GM18505 (cell line): ENCODE results near the gene PTPRQ.

Source experiments
- ATAC-seq: cut with Tn5 transposase; IDR thresholded peaks from one replicate; pipeline ENCODE4 v1.9.1; 2021; ENCODE audit not compliant: unreplicated experiment
- POLR2A ChIP-seq: IDR thresholded peaks from 4 replicates; pipeline ENCODE4 v1.6.1; 2011; ENCODE audit warnings: borderline replicate concordance; ENCODE audit not compliant: insufficient read depth, insufficient read length; ENCODE audit errors: extremely low read depth

Gene PTPRQ

DNA sequence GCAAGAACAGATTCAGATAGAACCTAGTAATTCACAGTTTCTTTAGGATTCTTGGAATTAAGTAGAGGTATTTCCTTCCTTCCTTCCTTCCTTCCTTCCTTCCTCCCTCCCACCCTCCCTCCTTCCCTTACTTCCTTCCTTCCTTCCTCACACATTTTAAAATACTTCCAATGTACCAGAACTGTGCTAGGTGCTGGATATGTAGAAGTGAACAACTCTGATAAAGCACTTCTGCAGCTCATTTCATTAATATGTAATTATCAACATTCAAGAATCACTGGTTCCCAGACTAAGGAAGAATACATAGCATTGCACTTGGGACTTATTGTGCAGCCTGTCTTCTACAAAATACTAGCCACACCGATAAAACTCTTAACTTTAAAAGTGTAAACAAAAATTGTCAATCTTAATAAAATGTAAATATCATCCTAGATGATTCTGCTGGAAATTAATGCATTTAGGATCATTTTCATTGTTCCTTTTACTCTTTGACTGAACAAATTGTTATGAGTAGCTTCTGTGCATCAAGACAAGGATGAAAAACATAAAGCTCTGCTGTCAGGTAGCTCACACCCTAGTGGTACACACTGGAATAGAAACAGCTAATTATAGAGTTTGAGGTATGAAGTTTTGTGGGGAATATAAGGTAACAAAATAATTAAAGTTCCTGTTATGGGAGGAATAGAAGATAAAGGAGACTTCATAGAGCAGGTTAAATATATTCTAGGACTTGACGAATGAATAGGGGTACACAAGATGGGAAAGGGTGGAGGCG lies 163.5 kb downstream of the PTPRQ start:
- ATAC-seq: no peak

DNA sequence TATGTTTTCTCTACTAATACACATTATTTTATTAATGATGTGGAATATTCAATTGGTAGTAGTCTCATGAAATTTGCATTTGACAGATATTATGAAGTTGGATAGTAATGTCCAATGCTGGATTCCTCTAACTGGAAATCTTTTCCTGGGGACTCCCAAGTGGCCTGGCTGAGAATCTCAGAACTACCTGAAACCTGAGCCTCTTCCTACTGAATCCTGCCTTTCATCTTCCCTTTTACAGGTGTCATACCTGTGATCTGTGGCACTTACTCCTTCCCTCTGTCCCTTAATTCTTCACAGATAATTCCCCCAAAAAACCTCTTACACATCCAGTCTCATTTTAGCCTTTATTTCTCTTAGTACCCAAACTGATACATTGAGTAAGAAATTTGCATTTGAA lies 173.7 kb downstream of the PTPRQ start:
- no peak for TF ChIP-seq POLR2A
- ATAC-seq: no peak

More for the DNA sequence above, 163.5 kb downstream of the PTPRQ start:
- TF ChIP-seq POLR2A: no peak

DNA sequence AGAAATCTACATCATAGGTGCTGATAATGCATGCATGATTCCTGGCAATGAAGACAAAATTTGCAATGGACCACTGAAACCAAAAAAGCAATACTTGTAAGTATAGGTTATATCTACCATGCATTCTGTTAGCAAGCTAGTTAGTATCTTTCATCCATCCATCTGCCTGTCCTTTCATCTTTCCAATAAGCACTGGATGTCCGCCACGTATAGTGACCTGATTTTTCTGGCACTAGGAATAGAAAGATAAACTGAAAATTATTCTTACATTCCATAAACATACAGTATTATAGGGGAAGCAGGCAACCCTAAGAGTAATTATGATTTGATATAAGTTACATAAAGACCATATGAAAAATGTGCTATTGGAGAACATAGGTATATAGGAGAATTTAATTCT lies 176.2 kb downstream of the PTPRQ start:
- TF ChIP-seq POLR2A: no peak
- ATAC-seq: no peak

DNA sequence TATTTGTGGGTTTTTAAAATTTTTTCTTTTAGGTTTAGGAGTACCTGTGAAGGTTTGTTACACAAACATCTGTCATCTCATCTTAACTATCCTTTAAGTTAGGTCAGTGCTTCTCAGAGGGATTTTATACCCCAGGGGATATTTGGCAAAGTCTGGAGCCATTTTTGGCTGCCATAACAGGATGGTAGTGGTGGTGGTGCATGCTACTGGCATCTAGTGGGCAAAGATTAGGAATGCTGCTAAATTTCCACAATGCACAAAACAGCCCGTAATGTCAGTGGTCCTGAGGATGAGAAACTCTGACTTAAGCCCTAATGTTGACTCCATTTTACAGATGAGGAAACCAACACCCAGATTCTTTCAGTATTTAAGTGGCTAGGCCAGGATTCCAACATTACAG lies 178.2 kb downstream of the PTPRQ start:
- ATAC-seq: no peak
- TF ChIP-seq POLR2A: no peak

DNA sequence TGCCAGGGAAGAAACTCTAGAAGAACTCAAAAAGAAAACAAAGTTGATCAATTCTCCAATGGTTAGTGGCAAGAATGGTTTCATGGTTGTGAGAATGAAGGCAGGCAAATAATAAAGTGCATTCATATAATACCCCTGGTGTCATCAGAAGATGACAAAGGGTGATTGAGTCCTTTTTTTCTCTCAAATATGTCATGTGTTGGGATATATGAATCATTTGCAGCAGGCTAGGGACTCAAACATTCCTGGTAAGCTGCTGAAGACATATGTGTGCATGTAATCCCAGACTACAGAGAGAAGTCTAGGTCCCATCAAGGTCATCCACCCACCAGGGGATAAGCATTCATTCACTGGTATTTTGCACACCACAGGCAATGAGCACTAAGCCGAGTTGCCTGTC lies 181.0 kb downstream of the PTPRQ start:
- ATAC-seq: no peak
- no peak for TF ChIP-seq POLR2A

DNA sequence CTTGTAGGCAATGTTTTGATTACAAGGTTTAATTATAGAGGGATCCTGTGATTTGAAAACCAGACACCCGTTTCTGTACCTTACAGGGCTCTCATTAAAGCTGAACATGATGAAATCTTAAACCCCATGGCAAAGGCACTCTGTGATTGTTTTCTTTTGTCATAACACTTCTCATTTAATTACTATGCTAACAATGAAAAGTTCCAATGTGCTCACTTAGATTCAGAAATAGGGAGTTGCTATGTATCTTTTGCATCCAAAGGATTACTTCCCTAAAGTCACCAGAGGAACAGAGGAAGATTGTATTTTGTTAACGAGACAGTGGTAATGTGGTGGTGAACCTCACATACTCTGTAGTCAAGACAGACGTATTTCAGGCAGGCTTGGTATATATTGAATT lies 181.9 kb downstream of the PTPRQ start:
- ATAC-seq: no peak
- TF ChIP-seq POLR2A: no peak

DNA sequence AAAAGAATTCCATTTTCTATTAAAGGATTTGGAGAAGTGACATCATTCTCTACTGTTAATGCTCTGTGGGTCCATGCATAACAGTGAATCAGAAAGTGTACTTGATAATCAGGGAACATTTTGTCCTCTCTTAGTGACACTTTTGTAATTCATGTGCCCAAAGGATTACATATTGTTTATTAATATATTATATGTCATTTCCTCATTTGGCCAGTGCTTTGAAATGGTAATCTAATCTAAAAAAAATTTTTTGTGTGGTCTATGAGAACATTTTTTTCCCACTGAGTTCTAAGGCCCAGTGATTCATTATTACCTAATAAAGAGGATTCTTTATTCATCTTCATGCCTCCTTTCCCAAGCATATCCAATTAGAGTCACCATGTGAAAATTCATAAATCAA lies 183.7 kb downstream of the PTPRQ start:
- no peak for ATAC-seq
- TF ChIP-seq POLR2A: no peak

DNA sequence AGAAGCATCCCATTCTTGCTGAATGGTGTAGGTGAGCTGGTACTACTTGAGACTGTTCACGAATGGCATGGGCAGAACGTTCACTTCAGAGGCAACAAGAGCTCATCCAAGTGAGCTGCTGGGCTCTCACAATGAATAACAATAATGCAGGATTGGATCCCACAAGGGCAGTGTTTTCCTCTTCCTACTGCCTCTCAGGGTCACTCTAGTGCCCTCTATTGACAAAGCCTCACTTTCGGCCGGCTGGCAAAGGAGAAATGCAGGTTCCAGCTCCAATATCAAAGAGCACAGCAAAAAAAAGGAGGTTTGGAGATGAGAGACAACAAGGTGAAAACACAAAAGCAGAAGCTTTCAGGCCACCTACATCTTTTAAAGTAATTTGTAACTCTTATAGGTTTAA lies 188.8 kb downstream of the PTPRQ start:
- no peak for ATAC-seq
- no peak for TF ChIP-seq POLR2A

DNA sequence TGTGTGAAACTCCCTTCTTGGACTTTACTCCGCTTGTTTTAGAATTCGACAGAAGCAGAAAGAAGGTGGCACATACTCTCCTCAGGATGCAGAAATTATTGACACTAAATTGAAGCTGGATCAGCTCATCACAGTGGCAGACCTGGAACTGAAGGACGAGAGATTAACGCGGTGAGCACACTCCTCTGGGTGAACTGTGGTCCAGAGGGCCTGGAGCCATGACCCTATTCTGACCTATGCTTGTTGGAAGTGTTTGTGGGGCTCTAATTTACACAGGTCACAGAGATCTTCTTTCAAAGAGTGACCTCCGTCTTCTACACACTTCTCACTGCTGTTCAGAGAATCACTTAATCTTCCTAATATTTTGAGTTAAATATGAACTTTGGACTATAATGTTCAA lies 190.9 kb downstream of the PTPRQ start:
- TF ChIP-seq POLR2A: no peak
- no peak for ATAC-seq

DNA sequence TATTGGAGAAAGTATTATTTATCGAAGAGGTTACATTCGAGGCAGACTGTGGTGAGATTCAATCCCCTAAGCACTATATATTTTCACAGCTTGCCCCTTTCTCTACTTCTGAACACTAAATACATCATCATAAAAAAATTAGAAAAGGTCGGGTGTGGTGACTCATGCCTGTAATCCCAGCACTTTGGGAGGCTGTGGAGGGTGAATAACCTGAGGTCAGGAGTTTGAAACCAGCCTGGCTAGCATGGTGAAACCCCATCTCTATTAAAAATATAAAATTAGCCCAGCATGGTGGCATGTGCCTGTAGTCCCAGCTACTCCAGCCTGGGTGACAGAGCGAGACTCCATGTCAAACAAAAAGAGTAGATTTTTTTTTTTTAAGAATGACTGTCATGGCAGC lies 192.8 kb downstream of the PTPRQ start:
- no peak for ATAC-seq
- TF ChIP-seq POLR2A: no peak

DNA sequence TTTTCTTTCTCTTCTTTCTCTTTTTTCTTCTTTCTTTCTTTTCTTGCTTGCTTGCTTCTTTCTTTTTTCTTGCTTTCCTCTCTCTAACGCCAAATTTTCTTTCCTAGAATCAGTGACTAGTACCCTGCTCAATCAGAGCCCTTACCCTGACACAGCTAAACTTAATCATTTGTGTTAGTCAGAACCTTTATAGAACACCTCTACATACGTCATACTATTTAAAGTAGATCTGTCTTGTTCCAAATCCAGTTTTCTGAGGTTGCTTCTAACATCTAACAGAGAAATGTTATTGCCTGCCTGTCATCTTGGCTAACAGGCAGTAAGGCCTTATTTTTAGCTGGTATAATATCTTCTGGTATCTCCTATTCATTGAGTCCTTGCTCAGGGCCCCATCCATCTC lies 197.9 kb downstream of the PTPRQ start:
- TF ChIP-seq POLR2A: no peak
- ATAC-seq: no peak

DNA sequence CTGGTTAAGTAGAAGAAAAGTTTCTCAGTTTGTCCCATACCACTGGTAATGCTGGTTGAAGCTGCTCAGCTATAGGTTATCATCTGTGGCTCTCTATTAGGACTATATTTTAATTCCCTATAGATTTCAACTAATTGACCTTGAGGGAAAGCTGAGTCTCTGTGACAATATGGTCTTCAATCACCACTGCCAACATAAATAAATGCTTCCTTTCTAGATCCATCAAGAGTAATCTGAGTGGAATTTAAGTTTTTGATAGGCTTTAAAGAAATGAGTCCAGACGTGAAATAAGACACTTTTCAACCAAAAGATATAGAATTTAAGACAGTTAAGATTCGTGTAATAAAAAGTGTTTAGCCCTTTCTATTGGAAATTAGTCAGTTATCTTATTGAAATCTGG lies 199.9 kb downstream of the PTPRQ start:
- TF ChIP-seq POLR2A: no peak
- no peak for ATAC-seq

DNA sequence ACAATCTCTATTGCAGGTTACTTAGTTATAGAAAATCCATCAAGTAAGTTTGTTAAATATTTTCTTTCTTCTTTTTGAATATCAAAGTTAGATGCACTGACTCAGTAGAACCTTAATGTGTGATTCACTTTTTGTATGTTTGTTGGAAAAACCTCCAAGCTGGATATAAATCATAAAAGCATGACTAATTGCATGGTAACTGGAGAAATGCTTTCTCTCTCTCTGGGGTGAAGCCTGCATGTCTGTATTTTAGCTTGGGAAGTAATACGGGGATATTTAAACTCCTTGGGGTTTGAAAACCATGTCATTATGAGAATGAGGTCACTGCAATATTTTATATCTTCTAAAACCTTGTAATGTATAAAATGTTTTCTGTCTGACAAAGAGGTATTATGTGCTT lies 204.8 kb downstream of the PTPRQ start:
- TF ChIP-seq POLR2A: no peak

DNA sequence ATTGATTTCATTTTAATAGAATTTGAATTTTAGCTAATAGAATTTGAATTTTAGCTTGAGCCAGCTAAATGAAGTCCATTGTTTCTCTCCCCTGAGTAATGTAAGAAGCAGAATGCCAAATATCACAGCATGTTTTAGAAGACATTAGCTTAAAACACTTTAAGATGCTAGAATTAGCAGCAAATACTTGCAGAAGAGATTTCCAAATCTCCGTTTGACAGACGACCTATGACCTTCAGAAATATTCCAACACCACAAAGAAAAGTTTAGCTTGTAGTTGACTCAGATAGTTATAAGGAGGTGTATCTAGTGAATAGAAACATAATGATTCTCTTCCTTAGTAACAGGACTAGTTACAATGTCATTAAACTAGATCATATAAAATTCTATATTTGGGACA lies 211.7 kb downstream of the PTPRQ start:
- no peak for TF ChIP-seq POLR2A
- ATAC-seq: no peak

More for the DNA sequence above, 204.8 kb downstream of the PTPRQ start:
- ATAC-seq: no peak
